ENCODE measurements around the gene ZNF277.

The ZNF277 gene

DNA sequence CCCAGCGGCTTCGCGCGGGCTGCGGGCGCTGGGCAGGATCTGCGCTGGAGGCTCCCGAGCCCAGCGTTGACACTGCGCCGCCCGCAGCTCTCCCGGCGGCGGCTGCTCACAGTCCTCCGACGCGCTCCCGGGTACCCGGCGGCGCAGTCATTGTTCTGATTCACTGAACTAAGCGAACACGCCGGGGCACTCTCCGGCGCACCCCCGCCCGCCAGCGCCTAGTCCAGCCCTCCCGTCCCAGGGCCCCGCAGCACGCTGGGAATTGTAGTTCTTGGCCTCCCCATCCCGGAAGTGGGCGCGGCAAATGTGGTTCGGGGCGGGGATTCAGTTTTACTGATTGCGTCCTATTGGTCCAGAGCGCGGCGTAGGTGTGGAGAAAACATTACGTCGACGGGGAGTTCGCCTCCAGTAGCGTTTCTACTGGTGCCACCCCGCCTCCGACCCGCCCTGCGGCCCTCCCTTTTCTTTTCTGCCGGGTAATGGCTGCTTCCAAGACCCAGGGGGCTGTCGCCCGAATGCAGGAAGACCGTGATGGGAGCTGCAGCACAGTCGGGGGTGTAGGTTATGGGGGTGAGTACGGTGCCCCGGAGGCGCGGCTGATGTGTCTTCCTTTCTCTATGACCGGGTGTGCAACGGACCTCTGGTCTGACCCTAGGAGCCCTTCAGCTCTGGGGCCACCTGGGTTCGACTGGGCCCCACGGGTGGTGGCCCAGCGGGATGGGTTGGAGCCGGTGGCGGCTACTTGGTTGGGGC, at the start of gene ZNF277, which contains the start of gene DOCK4:
TSS of gene ZNF277 (plus strand) at position 458 of the 753 bp plus-strand sequence. CDS start at position 480, 22 bp downstream.
TSS of gene DOCK4 (minus strand) at position 162 of the 753 bp plus-strand sequence. CDS start 261 bp downstream, outside the sequence.
- DNase-seq (ENCODE audit: low read depth): peak; percentile 99

DNA sequence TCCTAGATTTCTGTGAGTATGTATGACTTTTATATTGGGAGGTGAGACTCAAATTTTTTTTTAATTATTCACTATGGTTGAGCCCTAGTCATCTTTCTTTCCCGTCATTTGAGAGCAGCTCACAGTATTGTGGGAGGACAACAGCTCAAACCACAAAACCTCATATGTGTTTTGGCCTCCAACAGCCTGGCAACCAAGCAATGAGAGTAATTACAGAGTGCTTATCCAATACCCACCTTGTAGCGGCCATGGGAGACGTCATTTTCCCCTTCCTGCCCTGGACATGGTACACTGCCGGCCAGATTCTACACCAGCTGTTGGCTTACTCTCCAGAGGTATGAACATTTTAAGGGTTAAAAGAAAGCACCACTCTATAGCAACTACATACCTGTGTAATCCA, 49.4 kb upstream of the ZNF277 start:
- DNase-seq (ENCODE audit: low read depth): peak; percentile 35

- no peak for DNase-seq (ENCODE audit: low read depth)
These were observed 47.1 kb upstream of the ZNF277 start for GRCh38 chr7:112159351-112159750.

- no peak for DNase-seq (ENCODE audit: low read depth)
These were observed 46.2 kb upstream of the ZNF277 start for GRCh38 chr7:112160130-112160770.

DNA sequence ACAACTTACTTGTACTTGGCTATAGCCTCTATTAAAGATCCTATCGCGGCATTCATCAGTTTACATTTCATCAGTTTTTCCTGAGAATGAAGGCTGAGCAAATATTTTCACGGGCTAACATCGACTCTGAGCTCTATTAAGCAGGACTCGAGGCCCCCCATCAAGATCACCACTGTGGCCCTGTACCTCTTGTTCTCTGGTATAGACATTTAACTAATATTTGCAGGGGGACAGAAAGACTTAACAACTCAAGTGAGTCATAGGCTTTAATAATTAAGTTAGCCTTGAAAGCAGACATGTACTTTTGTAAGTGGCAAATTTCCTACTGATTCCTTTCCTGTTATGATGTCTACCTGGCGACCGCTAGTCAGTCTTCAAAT, 45.7 kb upstream of the ZNF277 start:
- no peak for DNase-seq (ENCODE audit: low read depth)

DNA sequence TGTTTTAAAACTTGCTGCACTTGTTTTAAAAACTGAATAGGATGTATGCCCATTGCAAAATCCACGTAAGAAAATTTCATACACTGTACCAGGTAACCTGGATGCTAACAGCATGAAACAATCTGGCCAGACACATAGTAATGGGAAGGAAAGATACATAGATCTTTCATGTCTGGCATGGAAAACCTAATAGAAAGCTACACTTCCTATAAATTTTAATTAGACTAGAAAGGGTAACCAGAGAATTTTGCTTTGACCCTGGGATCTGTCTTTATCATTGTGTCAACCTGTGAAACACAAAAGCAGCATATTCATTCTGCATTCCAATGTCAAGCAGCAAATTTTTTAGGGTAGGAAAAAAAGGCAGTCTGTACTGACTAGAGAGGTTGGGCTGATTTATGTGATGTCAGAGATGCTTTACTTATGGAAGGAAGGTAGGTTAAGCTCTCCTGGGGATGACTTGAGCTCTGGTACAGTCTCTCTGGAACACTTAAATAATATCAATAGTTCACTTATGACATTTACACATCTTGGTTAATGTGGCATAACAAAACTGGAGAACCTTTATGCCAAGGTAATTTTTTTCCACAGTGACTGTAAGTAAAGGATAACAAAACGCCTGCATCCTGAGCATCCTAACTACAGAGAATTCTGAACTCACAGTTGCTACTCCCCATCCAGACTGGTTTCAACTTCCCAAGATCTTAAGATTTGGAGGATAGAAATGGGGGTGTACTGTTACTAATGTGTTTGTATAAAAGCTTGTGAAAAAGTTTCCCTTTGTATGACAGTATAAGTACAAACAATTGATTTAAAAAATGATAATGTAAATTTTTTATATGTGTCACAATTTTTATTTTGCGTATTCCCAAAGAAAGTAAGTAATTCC, 45.0 kb upstream of the ZNF277 start:
- DNase-seq (ENCODE audit: low read depth): no peak

DNA sequence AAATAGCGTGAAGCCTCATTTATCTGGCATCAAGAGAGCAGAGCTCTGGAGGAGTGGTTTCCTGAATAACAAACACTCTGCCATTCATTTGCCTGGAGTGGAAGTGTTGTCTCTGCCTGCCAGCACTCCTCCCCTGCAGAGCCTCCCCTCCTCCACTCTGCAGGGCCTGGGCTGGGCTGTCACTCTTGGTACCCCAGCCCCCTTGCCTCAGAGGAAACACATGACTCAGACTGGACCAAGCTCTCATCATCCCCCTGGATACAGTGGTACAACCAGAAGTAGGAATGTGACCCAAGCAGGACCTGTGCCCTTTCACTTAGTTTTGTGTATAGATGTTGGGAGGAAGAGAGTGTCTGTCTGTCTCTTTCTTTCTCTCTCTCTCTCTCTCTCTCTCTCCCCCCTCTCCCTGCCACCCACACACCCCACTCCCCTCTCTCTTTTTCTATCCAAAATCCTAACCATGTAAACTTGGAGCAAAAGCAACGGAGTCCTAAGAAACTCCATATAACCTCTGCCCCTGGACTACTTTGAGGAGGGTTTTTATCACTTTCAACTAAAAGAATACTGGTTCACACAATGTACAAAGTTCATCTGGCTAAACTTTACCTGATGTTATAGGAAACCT, 44.2 kb upstream of the ZNF277 start:
- DNase-seq (ENCODE audit: low read depth): no peak

GRCh38 chr7:112162784-112163506, 43.5 kb upstream of the ZNF277 start:
- no peak for DNase-seq (ENCODE audit: low read depth)

DNA sequence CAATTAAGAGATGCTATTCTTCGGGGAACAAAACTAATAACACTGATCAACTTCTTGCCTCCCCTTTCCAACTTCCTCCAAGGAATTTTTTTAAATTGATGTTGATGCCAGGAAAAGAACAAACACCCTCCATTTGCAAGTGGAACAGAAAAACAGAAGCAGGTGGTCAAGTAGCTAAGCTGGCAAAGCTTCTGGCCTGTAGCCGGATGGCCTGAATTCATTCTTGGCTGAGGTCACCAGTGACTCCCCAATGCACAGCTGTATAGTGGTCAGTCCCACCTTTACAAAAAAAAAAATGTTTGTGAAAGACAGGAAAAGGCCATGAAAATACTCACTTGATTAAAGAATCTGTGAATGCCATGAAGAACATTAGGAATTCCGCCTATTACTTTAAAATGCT, 39.3 kb upstream of the ZNF277 start:
- DNase-seq (ENCODE audit: low read depth): no peak

DNA sequence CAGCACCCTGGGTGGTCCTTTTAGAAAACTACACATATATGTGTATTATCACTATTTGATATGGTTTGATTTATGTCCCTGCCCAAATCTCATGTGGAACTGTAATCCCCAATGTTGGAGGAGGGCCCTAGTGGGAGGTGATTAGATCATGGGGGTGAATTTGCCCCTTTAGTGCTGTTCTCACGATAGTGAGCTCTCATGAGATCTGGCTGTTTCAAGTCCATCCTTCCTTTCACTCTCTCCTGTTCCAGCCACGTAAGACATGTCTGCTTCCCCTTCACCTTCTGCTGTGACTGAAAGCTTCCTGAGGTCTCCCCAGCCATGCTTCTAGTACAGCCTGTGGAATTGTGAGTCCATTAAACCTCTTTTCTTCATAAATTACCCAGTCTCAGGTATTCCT, 37.6 kb upstream of the ZNF277 start:
- no peak for DNase-seq (ENCODE audit: low read depth)

DNA sequence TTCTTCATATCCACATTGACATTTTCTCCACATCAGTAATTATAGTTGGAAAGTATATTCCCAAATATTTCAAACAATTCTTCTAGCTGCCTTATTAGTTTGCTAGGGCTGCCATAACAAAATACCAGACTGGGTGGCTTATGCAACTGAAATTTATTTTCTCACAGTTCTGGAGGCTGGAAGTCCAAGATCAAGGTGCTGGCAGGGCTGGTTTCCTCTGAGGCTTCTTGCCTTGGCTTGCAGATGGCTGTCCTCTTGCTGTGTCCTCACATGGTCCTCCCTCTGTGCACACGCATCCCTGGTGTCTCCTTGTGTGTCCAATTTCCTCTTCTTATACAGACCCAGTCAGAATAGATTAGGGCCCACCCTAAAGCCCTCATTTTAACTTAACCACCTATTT, 34.8 kb upstream of the ZNF277 start:
- no peak for DNase-seq (ENCODE audit: low read depth)

GRCh38 chr7:112172870-112173567, 33.5 kb upstream of the ZNF277 start:
- DNase-seq (ENCODE audit: low read depth): no peak

DNA sequence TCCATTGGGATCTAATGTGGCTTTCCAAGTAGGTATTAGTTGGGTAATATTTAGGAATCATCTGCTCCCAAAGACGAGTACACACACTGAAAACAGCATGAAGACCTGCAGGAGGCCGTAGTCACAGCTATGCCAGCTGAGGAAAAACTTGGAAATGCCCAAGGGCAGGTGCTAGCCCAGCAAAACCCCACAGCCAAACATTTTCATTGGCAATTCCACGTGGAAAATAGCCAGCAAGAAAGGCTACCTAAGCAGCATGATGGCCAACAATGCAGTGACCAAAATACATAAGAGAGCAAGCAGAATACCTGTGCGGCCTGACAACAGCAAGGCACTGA, 33.0 kb upstream of the ZNF277 start:
- DNase-seq (ENCODE audit: low read depth): no peak

DNA sequence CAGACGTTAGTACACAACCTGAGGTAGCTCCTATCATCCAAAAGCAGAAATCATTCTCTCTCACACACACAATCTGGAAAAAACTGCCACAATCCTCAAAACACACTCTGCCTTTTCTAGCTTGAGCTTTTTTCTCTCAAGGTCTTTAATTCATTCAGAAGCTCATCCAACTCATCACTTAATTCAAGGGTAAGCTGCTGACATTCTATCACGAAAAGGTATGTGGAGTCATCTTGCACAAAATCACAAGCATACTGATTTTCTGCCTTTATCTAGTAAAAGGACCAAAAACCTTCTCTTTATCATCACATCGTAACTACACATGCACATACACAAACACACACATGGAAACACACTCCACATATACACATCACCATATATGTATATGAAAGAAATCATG, 32.3 kb upstream of the ZNF277 start:
- no peak for DNase-seq (ENCODE audit: low read depth)

DNA sequence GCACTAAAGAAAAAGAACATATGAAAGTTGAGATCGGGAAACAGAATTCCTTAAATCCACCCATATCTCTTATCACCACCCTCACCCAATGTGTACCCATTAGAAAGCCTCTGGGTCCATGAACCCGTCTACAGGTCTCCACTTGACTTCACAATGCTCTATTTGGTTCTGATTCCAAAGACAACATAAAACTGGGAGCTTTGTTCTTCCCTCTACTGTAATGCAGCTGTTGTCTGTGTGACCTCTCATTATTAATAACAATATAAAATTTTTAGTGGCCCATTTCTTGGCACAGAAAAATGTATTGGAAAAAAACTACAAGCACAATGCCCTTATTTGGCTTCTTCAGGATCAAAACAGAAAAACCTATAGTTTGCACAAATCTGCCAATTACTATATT, 30.3 kb upstream of the ZNF277 start:
- no peak for DNase-seq (ENCODE audit: low read depth)

GRCh38 chr7:112176693-112177415, 29.6 kb upstream of the ZNF277 start:
- DNase-seq (ENCODE audit: low read depth): no peak

- DNase-seq (ENCODE audit: low read depth): no peak
These were observed 26.3 kb upstream of the ZNF277 start for GRCh38 chr7:112180223-112180622.

- DNase-seq (ENCODE audit: low read depth): no peak
These were observed 23.7 kb upstream of the ZNF277 start for GRCh38 chr7:112182749-112183148.

GRCh38 chr7:112183266-112183665, 23.2 kb upstream of the ZNF277 start:
- DNase-seq (ENCODE audit: low read depth): no peak

GRCh38 chr7:112184455-112184854, 22.0 kb upstream of the ZNF277 start:
- no peak for DNase-seq (ENCODE audit: low read depth)

Data from GM04504 (cell line).